AML-193 (cell line): Measurements from ENCODE around the gene C22orf39.

Experiments used
- DNase-seq, 2 experiments: peaks; one replicate each; lab custom pipeline; 2025; lab: John Stamatoyannopoulos, UW

Gene C22orf39

GRCh38 chr22:19398206-19398605, 49.3 kb downstream of the C22orf39 start:
- DNase-seq: no peak

GRCh38 chr22:19397734-19398104, 49.8 kb downstream of the C22orf39 start:
- DNase-seq: no peak

GRCh38 chr22:19396934-19397733, 50.4 kb downstream of the C22orf39 start:
- DNase-seq: no peak

GRCh38 chr22:19396561-19396933, 51.0 kb downstream of the C22orf39 start:
- DNase-seq: no peak

GRCh38 chr22:19395276-19395675, 52.2 kb downstream of the C22orf39 start:
- DNase-seq: no peak

GRCh38 chr22:19394274-19395050, 53.0 kb downstream of the C22orf39 start:
- no peak for DNase-seq

GRCh38 chr22:19393704-19394103, 53.8 kb downstream of the C22orf39 start:
- DNase-seq: no peak
